ENCODE results near the gene MEIS1.

MEIS1 gene

DNA sequence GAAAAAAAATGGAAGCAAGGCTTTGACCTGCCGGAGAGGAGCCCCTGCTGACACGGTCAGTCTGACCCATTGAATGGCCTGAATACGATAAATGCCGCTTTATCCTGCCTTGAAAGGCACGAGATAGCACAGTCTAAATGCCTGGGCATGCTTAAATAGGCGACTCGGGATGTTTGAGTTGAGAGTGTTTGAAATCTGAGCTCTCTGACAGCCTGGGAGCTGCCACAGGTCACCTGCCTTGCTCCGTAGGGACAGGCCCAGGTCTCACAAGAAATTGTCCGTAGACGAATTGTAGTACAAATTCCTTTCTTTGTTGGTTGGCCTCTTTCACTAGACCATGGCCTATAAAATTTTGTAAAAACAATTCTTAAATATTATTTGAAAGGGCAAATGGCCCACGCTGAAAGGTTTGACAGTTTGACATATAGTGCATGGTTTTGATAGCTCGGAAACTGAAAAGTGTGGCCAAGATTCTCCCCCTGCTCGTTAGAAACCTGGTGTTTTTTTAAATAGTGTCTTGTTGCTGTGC is 72.8 kb downstream of the MEIS1 start:
- no peak for DNase-seq (ENCODE audit: low read depth)

DNA sequence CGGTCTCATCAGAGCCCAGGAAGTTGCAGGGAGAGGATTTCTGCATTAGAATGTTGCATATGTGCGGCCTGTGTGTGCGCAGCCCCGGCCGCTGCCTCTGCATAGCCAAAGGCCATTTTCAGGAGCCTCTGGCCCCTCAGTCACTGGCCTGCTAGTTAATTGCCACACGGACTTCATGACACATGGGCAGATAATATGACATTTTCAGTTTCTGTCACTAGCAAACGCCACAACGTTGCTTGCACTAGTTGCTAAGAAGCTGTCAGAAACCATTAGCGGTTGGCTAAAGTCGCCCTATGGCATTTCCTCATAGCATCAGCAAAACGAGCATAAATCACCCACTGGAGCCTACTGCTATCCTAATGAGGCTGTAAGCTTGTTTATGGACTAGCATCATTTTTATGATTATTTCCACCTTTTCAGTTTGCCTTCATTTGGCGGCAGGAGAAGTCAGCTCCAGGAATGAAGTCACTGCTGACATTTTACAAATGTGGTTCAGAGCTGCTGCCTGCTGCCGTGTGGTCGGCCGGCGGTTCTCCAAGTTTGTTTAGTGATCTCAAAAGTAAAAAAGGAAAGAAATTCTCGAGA is 73.7 kb downstream of the MEIS1 start:
- DNase-seq (ENCODE audit: low read depth), result no peak

DNA sequence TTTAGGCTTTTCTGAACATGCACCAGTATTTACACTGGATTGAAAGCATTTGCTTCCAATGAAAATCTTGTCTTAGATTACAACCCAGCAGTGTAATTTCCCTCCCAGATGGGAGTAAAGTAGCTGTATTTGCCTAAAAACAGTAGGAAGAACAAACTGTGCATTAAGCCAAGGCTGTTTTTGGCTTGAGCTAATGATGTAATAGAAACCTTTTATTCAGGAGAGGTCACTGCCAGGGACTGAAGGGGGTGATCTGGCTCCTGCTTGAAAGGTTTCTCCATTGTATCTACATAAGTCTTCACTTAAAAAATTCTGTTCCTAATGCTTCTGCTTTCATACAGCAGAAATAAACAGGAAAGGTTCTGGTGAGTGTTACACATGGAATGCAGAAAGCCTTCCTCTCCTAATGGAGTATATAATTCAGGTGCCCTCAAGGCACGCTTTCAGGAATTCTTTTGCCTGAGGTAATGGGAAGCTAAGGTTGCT is 74.4 kb downstream of the MEIS1 start:
- DNase-seq (ENCODE audit: low read depth), result no peak

DNA sequence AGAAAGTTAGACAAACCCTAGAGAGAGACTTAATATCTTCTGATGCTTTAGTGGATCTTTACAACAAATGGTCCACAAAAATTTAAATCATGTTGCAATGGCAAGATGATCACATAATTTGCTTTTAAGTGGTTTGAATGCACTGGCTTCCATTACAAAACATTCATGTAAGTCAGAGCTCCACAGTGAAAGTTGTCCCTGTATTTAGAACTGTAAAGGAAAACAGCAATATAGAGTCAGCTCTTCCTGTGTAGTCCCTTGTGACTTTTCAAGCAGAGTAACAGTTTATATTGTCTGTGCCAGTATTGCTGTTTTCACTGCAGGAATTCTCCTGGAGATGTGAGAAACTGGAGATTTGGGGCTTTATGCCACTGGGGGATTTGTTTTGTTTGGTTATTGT is 77.7 kb downstream of the MEIS1 start:
- no peak for DNase-seq (ENCODE audit: low read depth)

DNA sequence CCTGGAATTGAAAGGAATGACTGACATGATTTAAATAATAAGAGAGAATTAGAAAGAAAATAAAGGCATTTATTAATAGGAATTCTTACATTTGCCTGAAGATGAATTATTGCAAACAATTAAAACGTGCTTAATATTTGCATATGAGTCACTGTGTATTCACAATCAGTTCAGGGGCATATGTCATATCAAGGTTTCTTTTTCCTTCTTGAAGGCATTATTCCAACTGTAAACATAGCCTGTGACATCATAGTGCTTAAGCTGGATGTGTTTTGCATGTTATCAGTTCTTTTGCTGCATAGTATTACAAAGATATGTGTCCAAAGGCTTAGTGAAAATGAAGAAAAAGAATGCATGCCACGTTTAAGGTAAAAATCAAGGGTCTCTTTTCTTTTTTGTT is 80.8 kb downstream of the MEIS1 start:
- no peak for DNase-seq (ENCODE audit: low read depth)

DNA sequence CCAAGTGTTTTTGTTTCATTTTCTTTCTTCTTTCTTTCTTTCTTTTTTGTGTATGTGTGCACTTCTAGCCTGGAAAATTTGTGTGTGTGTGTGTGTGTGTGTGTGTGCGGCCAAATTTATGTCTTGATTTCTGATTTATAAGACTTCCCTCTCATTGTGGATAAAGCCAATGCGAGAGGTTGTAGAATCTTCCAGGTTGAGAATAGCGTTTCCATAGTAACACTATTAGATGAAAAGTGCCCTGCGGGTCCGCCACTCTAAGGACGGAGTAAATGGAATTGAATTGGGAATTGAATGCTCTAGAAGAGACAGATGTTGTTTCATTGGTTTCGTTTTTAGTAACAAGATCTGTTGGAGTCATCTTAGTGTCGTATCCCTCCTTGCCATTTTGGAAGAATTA is 81.6 kb downstream of the MEIS1 start:
- no peak for DNase-seq (ENCODE audit: low read depth)

DNA sequence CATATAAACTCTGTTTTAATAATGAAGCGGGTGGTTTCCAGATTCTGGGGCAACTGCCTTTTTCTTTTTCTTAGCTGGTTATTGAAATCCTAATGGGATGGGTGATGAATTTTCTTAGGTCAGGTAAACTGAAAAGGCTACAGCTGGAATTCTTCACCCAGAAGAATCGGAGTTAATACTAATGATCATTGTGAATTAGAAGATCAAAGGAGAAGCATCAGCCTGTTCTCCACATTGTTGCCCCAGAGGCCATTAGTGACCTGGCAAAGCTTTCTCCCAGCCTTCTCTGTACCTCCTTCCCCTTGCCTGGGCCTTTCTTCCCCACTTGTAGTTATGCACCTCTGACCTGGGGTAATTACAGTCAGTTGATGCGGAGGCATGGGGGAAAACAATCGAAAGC is 82.8 kb downstream of the MEIS1 start:
- no peak for DNase-seq (ENCODE audit: low read depth)

DNA sequence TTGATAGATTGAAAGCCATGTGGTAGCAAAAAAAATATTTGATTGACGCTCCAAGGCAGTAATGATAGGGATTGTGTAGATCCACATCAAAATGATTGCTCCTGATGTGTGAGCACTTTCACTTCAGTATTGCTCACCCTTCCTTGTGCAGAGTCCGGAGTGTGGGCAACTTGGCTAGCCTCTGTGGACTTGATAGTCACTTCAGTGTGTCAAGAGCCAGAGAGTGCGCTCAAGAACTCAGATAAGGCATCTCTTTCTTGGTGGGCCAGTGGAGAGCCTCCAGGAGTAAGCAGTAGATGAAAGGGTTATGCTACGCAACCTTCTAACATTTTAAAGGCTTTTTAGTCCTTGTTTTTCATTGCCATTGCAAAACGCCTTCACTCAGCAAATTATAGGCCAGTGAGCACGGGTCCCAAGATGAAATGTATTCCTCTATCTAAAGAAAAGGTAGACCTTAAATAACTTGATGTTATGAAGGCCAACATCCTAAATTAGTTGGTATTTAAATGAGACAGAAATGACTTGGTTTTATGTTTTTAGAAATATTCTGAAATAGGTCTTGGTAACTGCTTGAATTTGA is 84.4 kb downstream of the MEIS1 start:
- no peak for DNase-seq (ENCODE audit: low read depth)

DNA sequence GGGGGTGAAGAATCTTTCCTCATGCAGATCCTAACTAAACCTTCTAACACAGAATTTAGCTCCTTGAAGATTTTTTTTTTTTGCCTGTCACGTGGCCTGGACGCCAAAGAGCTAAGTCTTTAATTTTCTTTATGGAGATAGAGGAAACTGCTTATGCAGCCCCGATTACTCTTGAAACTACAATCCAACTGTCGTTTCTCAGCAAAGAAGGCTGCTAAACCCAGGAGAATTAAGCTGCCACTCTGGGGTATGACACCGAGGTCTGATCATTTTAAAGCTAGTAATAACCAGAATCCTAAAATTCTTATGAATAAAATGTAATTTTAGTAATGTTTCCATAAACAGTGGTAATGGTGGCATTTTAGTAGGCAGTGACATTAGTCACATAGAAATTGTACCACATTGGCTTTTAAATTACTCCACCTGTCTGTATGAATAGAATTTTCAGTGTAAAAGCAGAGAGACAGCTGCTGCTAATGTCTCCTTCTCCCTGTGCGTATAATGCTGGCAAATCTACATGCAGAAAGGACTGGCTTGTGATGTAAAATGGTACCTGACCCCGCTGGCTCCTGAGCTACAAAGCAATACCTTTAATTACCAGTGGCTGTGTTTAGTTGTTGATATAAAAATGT is 86.5 kb downstream of the MEIS1 start:
- no peak for DNase-seq (ENCODE audit: low read depth)

DNA sequence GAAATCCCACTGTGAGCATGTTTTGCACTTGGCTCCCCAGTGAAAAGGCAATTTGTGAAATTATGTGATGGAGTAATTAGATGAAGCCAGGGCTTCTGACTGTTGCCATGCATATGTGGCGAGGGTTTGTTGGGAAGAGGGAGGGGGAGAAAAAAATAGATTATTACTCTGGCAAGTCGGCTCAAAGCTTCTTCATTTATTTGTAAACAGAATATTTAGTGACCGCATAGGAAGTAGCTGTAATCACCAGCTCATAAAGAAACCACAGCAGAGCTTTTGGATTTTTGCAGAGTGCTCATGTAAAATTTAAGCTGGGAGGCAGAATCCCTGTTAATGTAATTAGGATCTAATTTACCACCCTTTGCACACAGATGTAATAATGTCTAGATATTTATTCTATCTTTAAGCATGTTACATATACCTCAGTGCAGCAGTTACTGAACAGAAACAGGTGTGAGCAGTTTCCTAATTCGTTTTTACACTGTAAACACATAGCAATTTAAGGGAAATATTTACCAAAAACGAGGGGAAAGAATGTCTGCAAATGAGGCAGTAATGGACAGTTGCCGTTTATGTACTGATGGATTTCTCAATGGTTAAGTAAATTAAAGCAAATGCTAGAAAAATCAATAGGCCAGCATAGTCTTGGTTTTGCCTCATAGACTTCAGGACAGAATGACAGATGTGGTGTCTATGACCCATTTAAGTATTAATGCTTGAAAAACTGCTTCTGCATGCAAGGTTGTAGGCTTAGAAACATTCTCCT is 87.9 kb downstream of the MEIS1 start:
- DNase-seq (ENCODE audit: low read depth), result no peak

DNA sequence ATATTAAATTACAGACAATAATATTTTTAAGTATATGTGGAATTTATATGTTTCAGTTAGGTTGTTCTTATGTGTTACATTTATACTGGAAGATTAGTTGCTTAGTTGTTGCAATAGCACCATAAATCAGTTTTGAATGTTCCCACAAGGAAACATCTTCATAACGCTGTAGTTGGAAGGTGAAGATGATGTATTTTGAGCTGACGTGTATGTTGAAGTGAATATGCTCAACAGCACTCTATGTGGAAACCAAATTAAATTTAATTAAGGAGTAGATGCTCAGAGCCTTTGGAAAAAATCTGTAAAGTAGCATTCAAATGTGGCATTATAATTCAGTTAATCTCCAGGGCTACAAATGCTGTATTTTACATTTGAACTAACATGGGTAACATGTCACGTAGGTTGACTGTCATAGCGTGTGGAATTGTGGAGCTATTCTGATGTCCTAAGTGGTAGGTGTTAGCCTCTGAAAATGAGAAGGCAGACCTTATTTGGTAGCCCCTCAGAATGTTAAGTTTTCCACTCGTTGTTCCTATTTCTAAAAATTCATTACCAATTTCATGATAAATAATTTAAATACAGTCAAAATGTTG is 88.5 kb downstream of the MEIS1 start:
- no peak for DNase-seq (ENCODE audit: low read depth)

DNA sequence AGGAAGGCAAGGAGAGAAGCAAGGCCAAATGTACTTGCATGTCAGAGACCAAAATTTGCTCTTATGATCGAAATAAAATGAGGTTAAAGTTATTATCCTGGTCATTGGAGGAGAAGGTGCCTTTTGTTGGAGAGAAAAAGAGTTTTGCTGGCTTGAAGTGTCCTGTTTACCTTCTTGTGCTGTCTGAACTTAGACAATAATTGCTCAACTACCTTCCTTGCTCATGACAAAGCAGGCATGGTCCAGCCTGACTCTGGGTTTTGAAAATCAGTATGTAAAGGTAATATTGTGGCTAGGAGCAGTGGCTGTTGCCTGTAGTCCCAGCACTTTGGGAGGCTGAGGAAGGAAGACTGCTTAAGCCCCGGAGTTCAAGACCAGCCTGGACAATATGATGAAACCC is 89.1 kb downstream of the MEIS1 start:
- no peak for DNase-seq (ENCODE audit: low read depth)

DNA sequence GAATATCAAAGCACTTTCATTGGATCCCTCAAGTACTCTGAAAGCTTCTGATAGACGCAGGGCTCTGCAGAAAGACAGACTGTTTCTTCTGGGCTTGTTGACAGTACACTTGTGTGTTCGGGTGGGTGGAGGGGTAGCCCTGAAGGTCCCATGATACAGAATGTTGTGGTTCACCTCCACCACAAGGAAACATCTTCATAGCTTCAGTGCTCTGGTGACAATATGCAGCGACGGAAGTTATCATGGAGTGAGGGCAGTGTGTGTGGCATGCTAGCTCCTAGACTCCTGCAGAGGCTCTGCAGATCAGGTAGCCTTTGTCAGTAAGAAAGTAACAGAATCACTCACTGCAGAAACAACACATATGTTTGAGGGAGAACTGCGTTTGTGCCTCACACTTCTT is 90.7 kb downstream of the MEIS1 start:
- DNase-seq (ENCODE audit: low read depth), result no peak

DNA sequence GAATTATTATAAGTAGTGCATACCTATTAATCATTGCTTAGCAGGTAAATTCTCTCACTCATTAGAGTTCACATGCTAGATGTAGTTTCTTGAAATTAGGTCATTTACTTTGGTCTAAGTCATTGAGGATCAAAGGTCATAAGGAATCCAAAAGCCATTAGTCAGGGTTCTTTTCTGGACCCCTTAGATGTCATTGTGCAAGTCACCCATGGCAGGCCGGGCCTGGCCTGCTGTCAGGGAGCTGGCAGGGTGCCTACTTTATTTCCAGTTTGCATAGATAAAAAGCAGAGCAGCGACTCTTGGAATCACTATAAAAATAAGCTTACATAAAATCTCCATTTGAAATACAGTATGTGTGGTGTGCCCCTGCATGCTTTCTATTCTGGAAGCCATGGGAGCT is 91.3 kb downstream of the MEIS1 start:
- no peak for DNase-seq (ENCODE audit: low read depth)

DNA sequence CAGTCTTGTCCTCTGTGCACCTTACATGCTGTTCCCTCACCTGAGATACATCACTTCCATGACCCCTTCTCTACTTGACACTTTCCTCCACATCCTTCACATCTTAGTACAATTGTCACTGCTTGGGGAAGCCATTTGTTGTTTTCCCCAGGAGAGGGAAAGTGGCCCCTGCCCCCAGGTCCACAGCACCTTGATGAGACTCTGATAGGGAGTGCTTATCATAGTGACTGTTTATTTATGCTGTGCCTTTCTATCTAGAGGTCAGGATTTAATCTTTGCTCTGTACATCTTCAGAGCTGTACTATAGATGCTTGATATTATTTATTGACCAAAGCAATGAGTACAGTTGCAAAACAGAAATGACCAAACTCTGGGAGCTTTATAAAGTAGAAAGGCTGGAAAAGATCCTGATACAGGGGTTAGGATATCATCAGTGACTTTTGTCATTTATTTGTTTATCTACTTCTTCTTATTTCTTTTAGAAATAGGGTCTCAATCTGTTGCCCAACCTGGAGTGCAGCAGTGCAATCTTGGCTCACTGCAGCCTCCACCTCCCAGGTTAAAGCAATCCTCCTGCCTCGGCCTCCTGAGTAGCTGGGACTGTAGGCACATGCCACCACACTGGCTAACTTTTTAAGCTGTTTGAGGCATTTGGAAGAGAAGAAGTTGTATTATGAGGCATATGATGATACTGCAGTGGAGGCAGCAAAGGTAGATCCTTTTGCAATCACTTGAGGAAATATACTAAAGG is 94.2 kb downstream of the MEIS1 start:
- DNase-seq (ENCODE audit: low read depth), result no peak

DNA sequence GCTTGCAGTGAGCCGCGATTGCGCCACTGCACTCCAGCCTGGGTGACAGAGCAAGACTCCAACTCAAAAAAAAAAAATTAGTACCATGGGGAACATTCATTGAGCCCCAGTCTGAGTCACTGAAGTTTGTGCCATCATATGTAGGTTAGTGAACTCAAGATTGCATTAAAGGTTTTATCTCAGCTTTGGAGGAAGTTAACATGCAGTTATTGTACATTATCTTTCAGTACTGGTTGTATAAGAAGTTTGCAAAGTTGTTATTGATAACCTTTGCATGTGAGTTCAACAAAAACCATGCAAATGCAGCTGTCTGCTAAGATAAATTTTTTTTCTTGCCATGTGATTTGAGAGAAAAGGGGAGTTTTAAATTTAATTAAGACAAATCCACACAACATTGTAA is 95.7 kb downstream of the MEIS1 start:
- DNase-seq (ENCODE audit: low read depth), result no peak

DNA sequence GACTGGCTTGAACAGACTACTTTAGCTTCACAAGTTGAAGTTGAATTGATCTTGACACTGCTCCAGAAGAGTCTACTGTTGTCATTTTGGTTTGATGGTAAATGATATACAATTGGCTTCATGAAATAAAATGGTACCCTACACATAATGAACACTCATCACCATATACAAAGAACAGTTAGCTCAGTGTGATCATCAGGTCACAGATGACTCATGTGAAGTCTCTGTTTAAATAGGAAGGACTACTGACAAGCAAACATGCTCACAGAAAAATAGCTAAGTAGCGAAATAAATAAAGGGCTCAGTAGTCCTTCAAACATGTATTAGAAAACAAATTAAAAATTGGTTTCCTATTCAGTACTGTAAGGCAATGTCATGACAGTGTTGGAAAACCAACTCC is 96.2 kb downstream of the MEIS1 start:
- DNase-seq (ENCODE audit: low read depth), result no peak

DNA sequence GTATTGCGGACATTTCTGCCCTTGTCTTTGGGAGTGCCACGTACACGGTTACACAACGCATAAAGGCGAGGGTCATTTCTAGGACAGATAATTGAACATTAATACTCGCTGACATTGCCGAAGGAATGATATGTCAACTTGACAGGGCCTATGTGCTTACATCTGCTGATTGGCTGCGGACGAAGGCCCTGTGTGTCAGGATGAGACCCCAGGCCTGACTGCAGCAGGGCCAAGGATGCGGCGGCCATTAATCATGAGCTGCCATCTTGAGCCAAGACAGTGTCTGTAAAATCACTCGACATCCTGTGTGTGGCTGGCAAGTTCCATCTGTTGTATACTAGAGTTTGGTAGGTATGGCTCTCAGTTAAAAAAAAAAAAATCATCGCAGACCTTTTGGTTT is 96.6 kb downstream of the MEIS1 start:
- no peak for DNase-seq (ENCODE audit: low read depth)

DNA sequence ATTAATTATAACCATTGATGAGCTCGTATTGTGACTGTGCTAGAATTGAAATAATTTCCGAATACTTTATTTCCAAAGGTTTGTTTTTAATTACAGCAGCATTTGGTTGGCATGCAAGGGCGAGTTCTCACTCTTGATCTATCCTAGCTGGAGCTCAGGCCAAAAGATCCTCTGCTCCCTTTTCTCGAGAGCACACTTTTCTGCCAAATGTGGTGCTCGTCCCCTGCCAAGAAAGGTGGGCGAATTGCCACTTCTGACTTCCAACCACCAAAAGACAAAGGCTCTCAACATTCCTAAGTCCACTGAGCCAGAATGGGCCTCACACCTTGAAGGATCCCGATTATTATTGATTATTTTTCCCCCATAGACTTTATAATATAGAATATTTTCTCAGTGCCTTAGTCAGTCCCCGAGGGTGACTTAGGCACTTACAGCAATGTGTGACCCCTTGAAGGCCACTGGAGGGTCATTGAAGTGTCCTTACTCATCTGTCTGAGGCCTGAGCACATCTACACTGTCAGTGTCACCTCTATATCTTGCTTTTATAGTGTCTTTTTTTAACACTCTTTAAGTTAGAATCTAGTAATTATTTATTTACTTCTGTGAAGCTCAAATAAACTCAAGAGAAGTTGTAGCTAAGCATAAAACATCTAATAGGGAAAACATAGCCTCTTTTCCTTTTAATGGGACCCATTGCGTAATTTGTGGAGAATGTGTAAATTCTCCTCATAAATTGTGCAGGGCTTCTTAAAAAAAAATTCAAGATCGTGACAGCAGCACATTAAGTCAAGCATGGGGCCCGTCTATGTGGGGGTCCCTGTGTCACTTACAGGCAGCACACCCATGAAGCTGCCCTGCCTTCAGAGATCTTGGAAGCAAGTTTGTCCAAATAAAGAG is 98.3 kb downstream of the MEIS1 start:
- DNase-seq (ENCODE audit: low read depth), result no peak

DNA sequence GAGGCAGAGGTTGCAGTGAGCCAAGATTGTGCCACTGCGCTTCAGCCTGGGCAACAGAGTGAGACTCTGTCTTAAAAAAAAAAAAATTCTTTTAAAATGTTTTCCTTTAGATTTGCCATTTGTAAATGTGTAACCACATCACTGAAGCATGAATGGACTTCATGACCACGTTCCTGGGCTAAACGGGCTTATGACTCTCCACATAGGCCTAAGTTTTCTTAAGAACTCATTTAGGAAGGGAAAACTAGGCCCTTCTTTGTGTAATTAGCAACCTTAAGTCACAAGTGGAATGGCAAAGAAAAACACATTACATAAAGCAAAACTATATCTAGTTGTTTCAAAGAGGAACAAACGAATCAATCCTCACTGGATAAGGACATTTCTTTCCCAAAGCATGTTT is 99.5 kb downstream of the MEIS1 start:
- no peak for DNase-seq (ENCODE audit: low read depth)
